B cell (primary cell): ENCODE data around the gene JAK1.

Experiments
- CTCF ChIP-seq: fragments of 200-600 bp; IDR thresholded peaks from one replicate; pipeline ENCODE4 v1.8.0; 2022; ENCODE audit warnings: antibody characterized with exemption, mild to moderate bottlenecking
- EZH2 ChIP-seq: IDR thresholded peaks from 2 replicates; pipeline ENCODE4 v1.6.1; 2012; ENCODE audit warnings: borderline replicate concordance, low read depth, mild to moderate bottlenecking, moderate library complexity, low read length; ENCODE audit not compliant: insufficient read depth, poor library complexity, severe bottlenecking

GRCh38 chr1:64995316-64995715 lies 29.0 kb upstream of the JAK1 start:
- TF ChIP-seq CTCF: no peak
- no peak for TF ChIP-seq EZH2
